ENCODE data around the gene SPON1. TPM values are rescaled to one million over a fixed set of nuclear protein-coding genes. Genes with fewer than 3 reads are reported as not detected.

Gene SPON1
- total and polyA plus RNA-seq, 10 of the 15 experiments (the other 5 are each of a cell fraction or from before 2014, with no cell fraction given): 0.13 to 1.1 (median 0.18) TPM; not detected in 5

GRCh38 chr11:14258221-14258935 lies 295.9 kb downstream of the SPON1 start:
- Histone ChIP-seq H4K20me1 (ENCODE audit: control insufficient read depth, insufficient read depth) (no peaks in the 10 kb centered on the region), H3K4me1 (ENCODE audit: control insufficient read depth, insufficient read depth, low read length) (no peaks in the 10 kb centered on the region), H3K9ac (ENCODE audit: control insufficient read depth, insufficient read depth, low read length) (no peak overlapping the region), H2AFZ (ENCODE audit: control insufficient read depth, low read depth, low read length) (no peak overlapping the region), H3K4me3 (no peak overlapping the region), H3K36me3 (ENCODE audit: control insufficient read depth in 2 of 2, insufficient read depth in 2 of 2, low read length in 1 of 2) (no peaks in the 10 kb centered on the region), H3K9me3 (replicated peaks; ENCODE audit: control insufficient read depth, insufficient read depth, low read length) (no peaks in the 10 kb centered on the region), H3K4me2 (ENCODE audit: control insufficient read depth, insufficient read depth) (no peak overlapping the region), H3K27me3 (replicated peaks in 1 of 2; ENCODE audit: control insufficient read depth in 2 of 2, insufficient read depth in 2 of 2, low read length in 1 of 2) (no peaks in the 10 kb centered on the region), H3K27ac (ENCODE audit: control insufficient read depth, insufficient read depth) (no peak overlapping the region), H3K79me2 (ENCODE audit: control insufficient read depth, insufficient read depth, low read length) (no peaks in the 10 kb centered on the region)
- in situ Hi-C loops (cut with MboI): no loop called here
- TF ChIP-seq CHD1 (IDR thresholded peaks at IDR 0.05; ENCODE audit: low read depth, low read length): no peak
- no peak for TF ChIP-seq IRF5 (IDR thresholded peaks at IDR 0.05; ENCODE audit: borderline replicate concordance)
- TF ChIP-seq TCF12 (IDR thresholded peaks at IDR 0.05; ENCODE audit: low read depth, low read length): no peak
- no peak for TF ChIP-seq BHLHE40 (IDR thresholded peaks at IDR 0.05; ENCODE audit: borderline replicate concordance in 1 of 2, low read depth in 2 of 2, low read length in 1 of 2)
- TF ChIP-seq SKIL (IDR thresholded peaks at IDR 0.05; ENCODE audit: low read depth, poor library complexity, severe bottlenecking): no peak
- TF ChIP-seq CBFB (IDR thresholded peaks at IDR 0.05; ENCODE audit: low read depth): no peak
- no peak for TF ChIP-seq POLR2A (IDR thresholded peaks at IDR 0.05; ENCODE audit: low read depth, low read length)
- TF ChIP-seq NR2C1 (IDR thresholded peaks at IDR 0.05): no peak
- no peak for TF ChIP-seq KDM1A (IDR thresholded peaks at IDR 0.05; ENCODE audit: borderline replicate concordance)
- intact Hi-C loops (cut with micrococcal nuclease; ENCODE audit: unreplicated experiment): no loop called here
- DNase-seq (ENCODE audit: low read depth, low spot score) (no peak), ATAC-seq (peak; percentile 5; the same call in 2 of the 3 replicates), FAIRE-seq (no peak)
- BruUV-seq (replicated peaks): no TSS peak
- ChIA-PET CTCF (interaction anchor here (0.6 to 1.7 kb wide), 2 partner anchors 101 to 302 kb away, joined by 3 to 4 read pairs; no protein-coding TSS in a partner anchor), RAD21 (ENCODE audit: unreplicated experiment) (interaction anchor here (1.1 kb wide), 1 partner anchor 8 kb away, joined by 3 read pairs; no protein-coding TSS in a partner anchor), POLR2A (no interaction called here), SMC1A (ENCODE audit: uncharacterized antibody, unreplicated experiment) (interaction anchor here (0.6 to 1.5 kb wide), 3 partner anchors 8 to 161 kb away, joined by 3 to 5 read pairs (median 3); no protein-coding TSS in a partner anchor)
- WGBS (ENCODE audit: insufficient coverage, insufficient replicate concordance, low lambda C conversion rate, missing lambda C conversion rate): 26% methylated on average over 6 of the region's 6 CpGs
